Ovary (tissue), 9 donors: Measurements from ENCODE around the gene SERPINA1. TPM values are rescaled to one million over a fixed set of nuclear protein-coding genes. Genes with fewer than 3 reads are reported as not detected.

Experiments
- DNase-seq, 5 donors: peaks; one replicate each; pipeline ENCODE4 v3.0.0-alpha.2; 2019 to 2020
- H3K27ac ChIP-seq, 2 donors: fragments of 200-600 bp; one replicate each; pipeline versions ENCODE4 v1.5.1 to v1.8.0; 2019 to 2022
- H3K27me3 ChIP-seq: fragments of 200-600 bp; one replicate; pipeline ENCODE4 v1.8.0; 2022
- H3K36me3 ChIP-seq: fragments of 200-600 bp; sonication (generic); one replicate; pipeline ENCODE4 v1.5.1; 2019
- H3K4me1 ChIP-seq: one replicate; pipeline ENCODE4 v1.8.1; 2013; ENCODE audit warnings: mild to moderate bottlenecking, moderate library complexity; ENCODE audit not compliant: insufficient read depth
- H3K4me3 ChIP-seq: fragments of 200-600 bp; sonication (generic); one replicate; pipeline ENCODE4 v1.5.1; 2017
- H3K9me3 ChIP-seq, 2 donors: fragments of 200-600 bp in 1 of 2; sonication (generic) in 1 of 2; one replicate each; pipeline versions ENCODE4 v1.5.1 to v1.8.1; 2013 to 2019; ENCODE audit warnings: mild to moderate bottlenecking in 1 of 2, moderate library complexity in 1 of 2
- EP300 ChIP-seq: sonication (generic); formaldehyde crosslinking; IDR thresholded peaks from one replicate; pipeline ENCODE4 v1.6.1; 2017; ENCODE audit warnings: antibody characterized with exemption
- POLR2A ChIP-seq: fragments of 450-650 bp; IDR thresholded peaks from one replicate; pipeline ENCODE4 v1.6.1; 2017; ENCODE audit warnings: antibody characterized with exemption, mild to moderate bottlenecking, moderate library complexity
- WGBS, 3 donors: extraction: QIAGEN DNeasy Blood & Tissue Kit in 1 of 3; methylation state at CpG; one replicate each; pipeline versions ENCODE4 v1.1.5 to v1.1.7; 2013 to 2017; 5-methylcytosine and 5-hydroxymethylcytosine counted together
- intact Hi-C, 4 donors: fragments of 100-400 bp; cut with DNase I; formaldehyde crosslinking; loops; one replicate each; pipeline versions ENCODE4 v1.11.0 to v1.15.1; 2022 to 2023
- polyA plus RNA-seq, 2 donors: library from polyadenylated mRNA; stranded (reverse); fragments of 200-250 nt in 1 of 2; fragments of 350-450 nt in 1 of 2; fragmentation: Illumina TruSeq in 1 of 2; extraction: RNeasy Lipid Tissue Mini Kit (QIAGEN cat#74804) in 1 of 2; gene quantifications; one replicate each; pipeline ENCODE4 v1.2.3, GENCODE V29; 2013 to 2014
- total RNA-seq, 7 donors: library from RNA; depleted of rRNA in 2 of 7; stranded (reverse); fragments of >200 nt in 2 of 7; fragmentation: NEBNext Ultra II Directional in 3 of 7; extraction: Animal tissue kit (Norgen Biotek cat#: 25700) in 3 of 7; gene quantifications; one replicate each; pipeline versions ENCODE4 v1.1.0 to v1.2.4, GENCODE V29; 2016 to 2023
- TF ChIP-seq, protein P1 (sequence below), 3 donors: fragments of 450-650 bp in 2 of 3; fragments of 200-600 bp in 1 of 3; IDR thresholded peaks; one replicate each; pipeline versions ENCODE4 v1.5.1 to v1.8.0; 2016 to 2022; ENCODE audit warnings: antibody characterized with exemption in 3 of 3, mild to moderate bottlenecking in 1 of 3
- donor health status: DM: no; HTN: no; CAD: no; lungs with moderate emphysema.
- donor health status: DM: no; HTN: no; CAD: no.
- donor health status: Bipolar disorder and iron deficiency.
- donor health status: DM: yes; HTN: yes; CAD: no.
- donor health status: DM: no; HTN: no; CAD: no.
- donor health status: DM: yes; HTN: yes; CAD: no.

Gene SERPINA1
- total and polyA plus RNA-seq, 9 donors = 1.2 to 25.7 (median 9.9) TPM

DNA sequence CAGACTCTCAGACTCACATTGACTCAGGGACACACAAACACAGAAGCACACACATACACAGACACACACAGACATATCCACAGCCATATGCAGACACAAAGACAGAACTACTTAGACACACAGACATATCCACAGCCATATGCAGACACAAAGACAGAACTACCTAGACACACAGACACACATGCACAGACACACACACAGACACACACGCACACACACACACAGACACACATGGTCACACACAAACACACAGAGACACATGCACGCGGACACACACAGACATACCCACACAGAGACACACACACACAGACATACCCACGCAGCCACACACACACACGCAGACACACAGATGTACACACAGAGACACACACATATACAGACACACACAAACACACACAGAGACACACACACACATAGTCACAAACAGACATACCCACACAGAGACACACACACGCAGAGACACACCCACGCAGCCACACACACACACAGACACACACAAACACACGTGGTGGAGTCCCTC lies 25.7 kb downstream of the SERPINA1 start:
- H3K27me3 ChIP-seq = no peaks in the 10 kb centered on the region
- WGBS, 3 donors = 69 to 81% (median 80%) methylated on average over 8 of the region's 8 CpGs
- no peak for DNase-seq
- H3K9me3 ChIP-seq = no peaks in the 10 kb centered on the region
- no peak overlapping the region for H3K27ac ChIP-seq
- intact Hi-C loops = no loop called here
- H3K4me1 ChIP-seq = no peaks in the 10 kb centered on the region
- no peak for TF ChIP-seq POLR2A
- TF ChIP-seq, protein P1, sequence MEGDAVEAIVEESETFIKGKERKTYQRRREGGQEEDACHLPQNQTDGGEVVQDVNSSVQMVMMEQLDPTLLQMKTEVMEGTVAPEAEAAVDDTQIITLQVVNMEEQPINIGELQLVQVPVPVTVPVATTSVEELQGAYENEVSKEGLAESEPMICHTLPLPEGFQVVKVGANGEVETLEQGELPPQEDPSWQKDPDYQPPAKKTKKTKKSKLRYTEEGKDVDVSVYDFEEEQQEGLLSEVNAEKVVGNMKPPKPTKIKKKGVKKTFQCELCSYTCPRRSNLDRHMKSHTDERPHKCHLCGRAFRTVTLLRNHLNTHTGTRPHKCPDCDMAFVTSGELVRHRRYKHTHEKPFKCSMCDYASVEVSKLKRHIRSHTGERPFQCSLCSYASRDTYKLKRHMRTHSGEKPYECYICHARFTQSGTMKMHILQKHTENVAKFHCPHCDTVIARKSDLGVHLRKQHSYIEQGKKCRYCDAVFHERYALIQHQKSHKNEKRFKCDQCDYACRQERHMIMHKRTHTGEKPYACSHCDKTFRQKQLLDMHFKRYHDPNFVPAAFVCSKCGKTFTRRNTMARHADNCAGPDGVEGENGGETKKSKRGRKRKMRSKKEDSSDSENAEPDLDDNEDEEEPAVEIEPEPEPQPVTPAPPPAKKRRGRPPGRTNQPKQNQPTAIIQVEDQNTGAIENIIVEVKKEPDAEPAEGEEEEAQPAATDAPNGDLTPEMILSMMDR (IDR thresholded peaks at IDR 0.05) = no peak
- TF ChIP-seq EP300 = no peak
- H3K36me3 ChIP-seq = no peaks in the 10 kb centered on the region
- H3K4me3 ChIP-seq = no peak overlapping the region

DNA sequence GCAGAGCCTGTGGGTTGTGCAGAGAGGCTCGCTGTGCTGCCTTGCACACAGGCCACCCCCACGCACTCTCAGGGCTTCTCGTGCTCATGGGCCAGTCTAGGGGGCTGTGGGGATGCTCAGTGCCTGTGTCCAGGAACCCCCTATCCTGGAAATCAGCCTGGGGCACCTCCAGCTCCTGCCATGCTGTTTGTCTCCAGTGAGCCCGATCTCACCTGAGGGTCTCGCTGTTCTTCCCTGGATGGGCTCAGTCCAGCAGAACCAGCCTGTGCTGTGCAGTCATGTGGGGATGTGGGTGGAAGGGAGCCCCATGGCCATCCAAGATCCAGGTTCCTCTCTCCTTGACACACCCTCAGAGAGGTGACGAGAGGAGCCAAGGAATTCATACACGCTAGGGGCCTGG lies 26.7 kb downstream of the SERPINA1 start:
- DNase-seq = no peak

DNA sequence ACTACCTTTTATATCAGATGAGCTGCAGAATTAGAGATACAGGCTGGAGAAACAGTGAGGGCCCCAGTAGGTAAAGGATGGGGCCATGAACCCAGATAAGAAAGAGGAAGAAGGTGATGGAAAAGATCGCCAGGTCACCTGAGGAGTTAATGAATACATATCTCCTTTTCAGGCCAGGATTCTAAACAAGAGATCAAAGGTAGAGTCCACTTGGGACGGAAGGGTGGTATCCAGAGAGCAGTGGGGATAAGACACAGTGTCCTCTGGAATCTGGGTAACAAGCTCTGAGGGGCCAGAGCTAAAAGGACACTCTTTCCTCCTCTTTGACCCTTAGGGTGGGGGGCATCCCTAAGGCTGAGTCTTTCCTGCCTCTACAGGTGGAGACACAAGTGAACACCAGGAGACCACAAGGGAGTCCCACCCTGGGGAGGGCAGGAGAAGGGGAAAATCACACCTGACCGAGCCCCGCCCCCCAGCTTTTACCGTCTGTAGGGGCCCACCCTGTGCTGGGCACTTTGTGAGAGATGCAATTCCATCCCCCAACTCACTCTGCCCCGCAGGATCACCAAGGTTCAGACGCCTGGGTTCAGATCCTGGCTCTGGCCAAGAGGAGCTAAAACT lies 27.3 kb downstream of the SERPINA1 start:
- WGBS, 3 donors = 67 to 71% (median 69%) methylated on average over 7 of the region's 7 CpGs
- Histone ChIP-seq H3K4me1 (no peaks in the 10 kb centered on the region), H3K27me3 (no peaks in the 10 kb centered on the region), H3K4me3 (no peak overlapping the region), H3K36me3 (no peaks in the 10 kb centered on the region), H3K9me3 (no peaks in the 10 kb centered on the region), H3K27ac (no peak overlapping the region)
- DNase-seq = no peak
- TF ChIP-seq, protein P1 (IDR thresholded peaks at IDR 0.05) = no peak
- TF ChIP-seq EP300 = no peak
- no peak for TF ChIP-seq POLR2A
- intact Hi-C loops = no loop called here

More for the DNA sequence above, 26.7 kb downstream of the SERPINA1 start:
- H3K9me3 ChIP-seq = no peaks in the 10 kb centered on the region
- H3K4me3 ChIP-seq = no peak overlapping the region
- H3K27me3 ChIP-seq = no peaks in the 10 kb centered on the region
- H3K36me3 ChIP-seq = no peaks in the 10 kb centered on the region
- intact Hi-C loops = no loop called here
- TF ChIP-seq POLR2A = no peak
- TF ChIP-seq, protein P1 (IDR thresholded peaks at IDR 0.05) = no peak
- no peak for TF ChIP-seq EP300
- no peaks in the 10 kb centered on the region for H3K4me1 ChIP-seq
- no peak overlapping the region for H3K27ac ChIP-seq
- WGBS, 3 donors = 73 to 95% (median 75%) methylated on average over 3 to 7 of the region's 7 CpGs

DNA sequence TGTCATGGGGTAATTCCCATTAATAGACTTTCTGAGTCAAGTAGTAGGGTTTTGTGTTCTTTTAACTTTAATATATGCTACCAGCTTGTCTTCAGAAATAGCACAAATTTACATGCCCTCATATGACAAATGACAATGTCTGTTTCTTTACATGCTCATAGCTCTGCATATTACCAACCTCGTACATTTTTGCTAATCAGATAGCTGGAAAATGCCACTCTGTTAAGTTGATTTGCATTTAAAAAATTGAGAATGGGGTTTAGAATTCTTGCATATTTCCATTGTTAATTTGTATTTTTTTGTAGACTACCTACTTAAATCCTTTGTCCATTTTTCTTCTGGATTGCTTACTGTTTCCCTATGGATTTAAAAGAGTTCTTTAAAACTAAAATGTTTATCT lies 31.2 kb downstream of the SERPINA1 start:
- Histone ChIP-seq H3K4me1 (no peaks in the 10 kb centered on the region), H3K36me3 (no peaks in the 10 kb centered on the region), H3K9me3 (no peaks in the 10 kb centered on the region), H3K27me3 (no peaks in the 10 kb centered on the region), H3K27ac (no peak overlapping the region), H3K4me3 (no peak overlapping the region)
- intact Hi-C loops = no loop called here
- 35 to 53% (median 42%) methylated on average over 1 of the region's 1 CpG for WGBS, 3 donors
- TF ChIP-seq POLR2A = no peak
- no peak for TF ChIP-seq EP300
- TF ChIP-seq, protein P1 (IDR thresholded peaks at IDR 0.05) = no peak
- DNase-seq = no peak
